ENCODE measurements around the gene MATN4. TPM values are rescaled to one million over a fixed set of nuclear protein-coding genes. Genes with fewer than 3 reads are reported as not detected.

MATN4 gene
- total and polyA plus RNA-seq, 3 donors from 2014 or later = 1.1 to 3.5 (median 2.8) TPM

- TF ChIP-seq POLR2A (IDR thresholded peaks at IDR 0.05) (no peak), CTCF (IDR thresholded peaks at IDR 0.05) (peak; percentile 56 to 87 (median 62))
- Histone ChIP-seq H3K4me1 (no peaks in the 10 kb centered on the region), H3K27me3 (no peaks in the 10 kb centered on the region), H3K4me3 (peak within 1 kb of the TSS in 1 of 2 donors; percentile 29), H3K27ac (no peak within 1 kb of the TSS), H3K9me3 (no peaks in the 10 kb centered on the region), H3K36me3 (ENCODE audit: low read depth, missing control alignments) (no peaks in the 10 kb centered on the region)
- intact Hi-C loops (cut with DNase I; ENCODE audit: low total_unique reads) = no loop called here
- WGBS, 2 donors = 8 to 14% methylated on average over 14 to 34 of the region's 41 CpGs
- peak; percentile 38 for DNase-seq
Measured at GRCh38 chr20:45306431-45306982, 1.6 kb downstream of the MATN4 start, which contains the start of gene RBPJL. RBPJL (plus strand) TSS chr20:45306840; CDS start chr20:45306923, 83 bp downstream.

- H3K27ac ChIP-seq = no peak overlapping the region
- intact Hi-C loops (cut with DNase I; ENCODE audit: low total_unique reads) = no loop called here
- no peak for DNase-seq
- H3K4me1 ChIP-seq = no peaks in the 10 kb centered on the region
- no peak overlapping the region for H3K4me3 ChIP-seq
- WGBS, 2 donors = 44 to 61% methylated on average over 4 of the region's 4 CpGs
- H3K9me3 ChIP-seq = no peaks in the 10 kb centered on the region
- H3K27me3 ChIP-seq = no peaks in the 10 kb centered on the region
- H3K36me3 ChIP-seq (ENCODE audit: low read depth, missing control alignments) = no peaks in the 10 kb centered on the region
- TF ChIP-seq POLR2A (IDR thresholded peaks at IDR 0.05) = no peak
Measured at GRCh38 chr20:45305262-45305661, 2.8 kb downstream of the MATN4 start.

- no peaks in the 10 kb centered on the region for H3K9me3 ChIP-seq
- TF ChIP-seq POLR2A (IDR thresholded peaks at IDR 0.05) (no peak), CTCF (IDR thresholded peaks at IDR 0.05) (no peak)
- intact Hi-C loops (cut with DNase I; ENCODE audit: low total_unique reads) = no loop called here
- H3K4me3 ChIP-seq = no peak overlapping the region
- WGBS, 2 donors = 62 to 64% methylated on average over 30 to 43 of the region's 43 CpGs
- no peaks in the 10 kb centered on the region for H3K27me3 ChIP-seq
- no peak overlapping the region for H3K27ac ChIP-seq
- no peaks in the 10 kb centered on the region for H3K4me1 ChIP-seq
- no peak for DNase-seq
- H3K36me3 ChIP-seq (ENCODE audit: low read depth, missing control alignments) = no peaks in the 10 kb centered on the region
Measured at GRCh38 chr20:45304464-45304999, 3.6 kb downstream of the MATN4 start.

GRCh38 chr20:45303586-45304463 is 4.3 kb downstream of the MATN4 start:
- no peaks in the 10 kb centered on the region for H3K27me3 ChIP-seq

More at GRCh38 chr20:45303586-45304463, 4.3 kb downstream of the MATN4 start:
- no peak overlapping the region for H3K4me3 ChIP-seq
- WGBS, 2 donors = 39 to 49% methylated on average over 14 to 46 of the region's 47 CpGs
- H3K4me1 ChIP-seq = no peaks in the 10 kb centered on the region
- no peaks in the 10 kb centered on the region for H3K9me3 ChIP-seq
- no peak overlapping the region for H3K27ac ChIP-seq
- no peaks in the 10 kb centered on the region for H3K36me3 ChIP-seq (ENCODE audit: low read depth, missing control alignments)
- no peak for DNase-seq
- no peak for TF ChIP-seq CTCF (IDR thresholded peaks at IDR 0.05)
- no peak for TF ChIP-seq POLR2A (IDR thresholded peaks at IDR 0.05)
- intact Hi-C loops (cut with DNase I; ENCODE audit: low total_unique reads) = no loop called here
